ENCODE results near the gene CLCA1.
A peak's percentile ranks its signal among the peaks of the same experiment; 100 is the strongest.

Gene CLCA1

DNA sequence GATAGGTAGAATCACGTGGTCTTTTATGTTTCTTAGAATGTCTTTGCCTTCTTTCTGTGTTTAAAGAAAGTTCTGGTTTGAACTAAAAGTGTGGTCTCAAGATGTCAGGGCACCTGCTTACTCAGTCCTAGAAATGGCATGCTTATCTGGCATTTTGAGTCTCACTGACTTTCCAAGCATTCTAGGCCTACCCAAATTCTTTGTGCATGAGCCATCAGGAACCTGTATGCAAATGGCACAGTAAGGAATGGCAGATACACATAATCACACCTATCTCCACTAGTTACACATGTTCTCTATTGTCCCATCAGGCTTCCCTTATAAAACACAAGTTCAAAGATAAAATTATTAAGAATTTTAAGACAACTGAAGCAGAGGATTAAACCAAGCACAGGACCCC is 48.6 kb downstream of the CLCA1 start:
- Histone ChIP-seq H3K14ac (ENCODE audit: low read length) (no peak overlapping the region), H3K23ac (ENCODE audit: low read length) (no peak overlapping the region), H3K27me3 (ENCODE audit: insufficient read depth, low read length) (no peaks in the 10 kb centered on the region), H3K9me3 (ENCODE audit: insufficient read depth, low read depth, low read length) (no peaks in the 10 kb centered on the region), H3K27ac (ENCODE audit: low read depth, low read length) (no peak overlapping the region), H3K79me2 (ENCODE audit: control insufficient read depth, insufficient read depth, low read length, poor library complexity) (no peaks in the 10 kb centered on the region), H4K91ac (ENCODE audit: low read depth, low read length) (no peak overlapping the region), H2AFZ (ENCODE audit: insufficient read depth, low read length, poor library complexity) (no peak overlapping the region), H3K4me2 (ENCODE audit: low read length) (no peak overlapping the region), H3K9ac (ENCODE audit: low read length) (no peak overlapping the region), H4K12ac (ENCODE audit: low read depth, low read length) (no peak overlapping the region), H2BK12ac (ENCODE audit: low read length) (peak overlapping the region; percentile 15), H3K36me3 (ENCODE audit: control insufficient read depth in 1 of 2, insufficient read depth in 2 of 2, low read length in 2 of 2) (no peaks in the 10 kb centered on the region), H2BK120ac (ENCODE audit: insufficient read depth, low read length, poor library complexity) (no peak overlapping the region), H3K4me1 (ENCODE audit: control insufficient read depth in 1 of 2, insufficient read depth in 2 of 2, low read length in 2 of 2) (peaks cover 2% of the 10 kb centered on the region in 2 experiments), H2AK5ac (ENCODE audit: low read length) (no peak overlapping the region), H3K4ac (ENCODE audit: low read depth, low read length) (no peak overlapping the region), H2BK5ac (ENCODE audit: low read depth, low read length, poor library complexity) (no peak overlapping the region), H3K4me3 (ENCODE audit: low read depth, low read length) (no peak overlapping the region), H3K79me1 (ENCODE audit: low read length) (no peaks in the 10 kb centered on the region), H4K8ac (ENCODE audit: low read depth, low read length) (no peak overlapping the region), H3K18ac (ENCODE audit: low read length) (no peak overlapping the region)
- WGBS (ENCODE audit: extremely low coverage, insufficient coverage, insufficient read length), result no CpG with 5 or more reads among the region's 1 CpG
- peak; percentile 83 to 96 for DNase-seq

DNA sequence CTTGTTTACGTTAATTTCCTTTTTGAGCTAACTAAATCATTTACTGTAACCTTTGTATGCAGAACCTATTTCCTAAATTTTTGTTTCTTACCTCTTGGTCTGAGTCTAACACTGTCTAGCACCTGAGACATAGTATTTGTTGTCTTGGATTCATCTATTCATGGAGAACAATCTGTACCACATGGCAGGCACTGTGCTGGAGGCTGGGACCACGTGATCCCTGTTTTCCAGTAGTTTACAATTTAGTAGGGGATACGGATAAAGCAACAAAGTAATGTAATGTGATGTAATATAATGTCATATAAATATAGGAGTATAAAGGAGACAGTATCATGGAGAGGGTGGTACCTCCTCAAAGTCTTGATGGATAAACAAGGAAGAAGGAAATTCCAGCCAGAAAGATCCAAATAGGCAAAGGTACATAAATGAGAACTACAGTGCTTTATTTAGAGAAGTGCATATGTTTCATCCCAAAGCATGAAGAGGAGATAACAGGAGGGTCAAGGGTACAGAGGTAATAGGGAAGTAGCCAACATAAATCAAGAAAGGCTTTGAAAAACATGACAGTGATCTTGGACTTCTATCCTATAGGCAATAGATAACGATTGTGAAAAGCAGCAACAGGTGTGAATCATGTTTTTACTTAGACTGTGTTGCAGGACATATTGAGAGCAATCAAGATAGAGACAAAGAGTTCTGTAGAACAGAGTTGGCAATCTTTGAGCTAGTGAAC is 52.2 kb downstream of the CLCA1 start:
- H2BK5ac ChIP-seq (ENCODE audit: low read depth, low read length, poor library complexity), result no peak overlapping the region
- H3K79me2 ChIP-seq (ENCODE audit: control insufficient read depth, insufficient read depth, low read length, poor library complexity), result no peaks in the 10 kb centered on the region
- H2AK5ac ChIP-seq (ENCODE audit: low read length), result no peak overlapping the region
- peaks cover 6% of the 10 kb centered on the region for H3K9me3 ChIP-seq (ENCODE audit: insufficient read depth, low read depth, low read length)
- no peak overlapping the region for H4K8ac ChIP-seq (ENCODE audit: low read depth, low read length)
- no peak for DNase-seq
- H3K27me3 ChIP-seq (ENCODE audit: insufficient read depth, low read length), result no peaks in the 10 kb centered on the region
- no peak overlapping the region for H2BK120ac ChIP-seq (ENCODE audit: insufficient read depth, low read length, poor library complexity)
- H3K9ac ChIP-seq (ENCODE audit: low read length), result no peak overlapping the region
- no peak overlapping the region for H2AFZ ChIP-seq (ENCODE audit: insufficient read depth, low read length, poor library complexity)
- H3K36me3 ChIP-seq (ENCODE audit: control insufficient read depth in 1 of 2, insufficient read depth in 2 of 2, low read length in 2 of 2), result no peaks in the 10 kb centered on the region
- no peak overlapping the region for H3K4me3 ChIP-seq (ENCODE audit: low read depth, low read length)
- H3K79me1 ChIP-seq (ENCODE audit: low read length), result no peaks in the 10 kb centered on the region
- peaks cover 2% of the 10 kb centered on the region in 2 experiments for H3K4me1 ChIP-seq (ENCODE audit: control insufficient read depth in 1 of 2, insufficient read depth in 2 of 2, low read length in 2 of 2)
- no peak overlapping the region for H3K14ac ChIP-seq (ENCODE audit: low read length)
- H3K4ac ChIP-seq (ENCODE audit: low read depth, low read length), result no peak overlapping the region
- H3K23ac ChIP-seq (ENCODE audit: low read length), result no peak overlapping the region
- H3K27ac ChIP-seq (ENCODE audit: low read depth, low read length), result no peak overlapping the region
- no peak overlapping the region for H4K91ac ChIP-seq (ENCODE audit: low read depth, low read length)
- no CpG with 5 or more reads among the region's 4 CpGs for WGBS (ENCODE audit: extremely low coverage, insufficient coverage, insufficient read length)
- H2BK12ac ChIP-seq (ENCODE audit: low read length), result no peak overlapping the region
- H3K18ac ChIP-seq (ENCODE audit: low read length), result no peak overlapping the region
- no peak overlapping the region for H4K12ac ChIP-seq (ENCODE audit: low read depth, low read length)
- no peak overlapping the region for H3K4me2 ChIP-seq (ENCODE audit: low read length)

DNA sequence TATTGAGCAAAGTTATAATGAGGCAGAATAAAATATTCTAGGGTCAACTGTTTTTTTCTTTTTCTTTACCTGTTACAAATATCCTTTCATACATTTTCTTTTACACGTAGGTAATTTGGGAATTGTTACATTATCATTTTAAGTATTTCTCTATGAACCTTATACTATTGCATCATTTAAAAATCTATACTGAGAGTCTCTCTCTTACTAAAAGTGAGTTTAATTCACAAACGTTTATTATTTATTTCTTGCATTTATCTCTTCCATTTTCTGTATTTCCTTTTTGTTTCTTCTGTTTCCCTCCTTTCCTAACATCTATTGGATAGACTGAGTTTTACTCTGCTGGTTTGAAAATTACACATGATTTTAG is 52.8 kb downstream of the CLCA1 start:
- Histone ChIP-seq H4K91ac (ENCODE audit: low read depth, low read length) (no peak overlapping the region), H2BK12ac (ENCODE audit: low read length) (no peak overlapping the region), H3K27ac (ENCODE audit: low read depth, low read length) (no peak overlapping the region), H3K4me3 (ENCODE audit: low read depth, low read length) (no peak overlapping the region), H3K18ac (ENCODE audit: low read length) (no peak overlapping the region), H3K27me3 (ENCODE audit: insufficient read depth, low read length) (no peaks in the 10 kb centered on the region), H4K8ac (ENCODE audit: low read depth, low read length) (no peak overlapping the region), H3K14ac (ENCODE audit: low read length) (no peak overlapping the region), H3K9me3 (ENCODE audit: insufficient read depth, low read depth, low read length) (peaks cover 6% of the 10 kb centered on the region), H2AK5ac (ENCODE audit: low read length) (no peak overlapping the region), H2BK5ac (ENCODE audit: low read depth, low read length, poor library complexity) (no peak overlapping the region), H3K79me1 (ENCODE audit: low read length) (no peaks in the 10 kb centered on the region), H3K4me1 (ENCODE audit: control insufficient read depth in 1 of 2, insufficient read depth in 2 of 2, low read length in 2 of 2) (peaks cover 2% of the 10 kb centered on the region in 2 experiments), H3K4ac (ENCODE audit: low read depth, low read length) (no peak overlapping the region), H3K4me2 (ENCODE audit: low read length) (no peak overlapping the region), H3K9ac (ENCODE audit: low read length) (no peak overlapping the region), H3K23ac (ENCODE audit: low read length) (no peak overlapping the region), H3K79me2 (ENCODE audit: control insufficient read depth, insufficient read depth, low read length, poor library complexity) (no peaks in the 10 kb centered on the region), H4K12ac (ENCODE audit: low read depth, low read length) (no peak overlapping the region), H2BK120ac (ENCODE audit: insufficient read depth, low read length, poor library complexity) (no peak overlapping the region), H3K36me3 (ENCODE audit: control insufficient read depth in 1 of 2, insufficient read depth in 2 of 2, low read length in 2 of 2) (no peaks in the 10 kb centered on the region), H2AFZ (ENCODE audit: insufficient read depth, low read length, poor library complexity) (no peak overlapping the region)
- WGBS (ENCODE audit: extremely low coverage, insufficient coverage, insufficient read length), result no CpG with 5 or more reads among the region's 2 CpGs
- DNase-seq, result no peak

DNA sequence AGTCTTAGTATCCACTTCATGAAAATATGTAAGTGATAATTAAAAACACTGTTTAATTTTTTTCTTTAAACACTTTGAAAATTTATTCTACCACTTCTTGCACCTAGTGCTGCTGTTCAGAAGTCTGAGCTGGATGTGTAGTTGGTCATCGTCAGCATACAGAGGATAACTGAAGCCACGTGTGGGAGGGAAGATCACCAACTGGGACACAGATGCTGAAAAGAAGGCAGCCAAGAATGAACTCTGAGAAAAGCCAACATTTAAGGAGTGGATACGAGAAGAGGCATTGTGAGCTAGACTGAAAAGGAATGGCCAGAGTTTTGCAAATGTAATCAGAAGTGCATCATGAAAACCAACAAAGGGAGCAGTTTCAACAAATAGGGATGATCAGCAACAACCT is 53.5 kb downstream of the CLCA1 start:
- Histone ChIP-seq H2BK5ac (ENCODE audit: low read depth, low read length, poor library complexity) (no peak overlapping the region), H3K9me3 (ENCODE audit: insufficient read depth, low read depth, low read length) (peaks cover 6% of the 10 kb centered on the region), H3K36me3 (ENCODE audit: control insufficient read depth in 1 of 2, insufficient read depth in 2 of 2, low read length in 2 of 2) (no peaks in the 10 kb centered on the region), H3K14ac (ENCODE audit: low read length) (no peak overlapping the region), H3K27me3 (ENCODE audit: insufficient read depth, low read length) (no peaks in the 10 kb centered on the region), H4K12ac (ENCODE audit: low read depth, low read length) (no peak overlapping the region), H2BK12ac (ENCODE audit: low read length) (no peak overlapping the region), H3K18ac (ENCODE audit: low read length) (no peak overlapping the region), H4K91ac (ENCODE audit: low read depth, low read length) (no peak overlapping the region), H3K79me1 (ENCODE audit: low read length) (no peaks in the 10 kb centered on the region), H2AFZ (ENCODE audit: insufficient read depth, low read length, poor library complexity) (no peak overlapping the region), H2BK120ac (ENCODE audit: insufficient read depth, low read length, poor library complexity) (no peak overlapping the region), H3K27ac (ENCODE audit: low read depth, low read length) (no peak overlapping the region), H3K4me3 (ENCODE audit: low read depth, low read length) (no peak overlapping the region), H3K9ac (ENCODE audit: low read length) (no peak overlapping the region), H3K4ac (ENCODE audit: low read depth, low read length) (no peak overlapping the region), H3K4me2 (ENCODE audit: low read length) (no peak overlapping the region), H3K4me1 (ENCODE audit: control insufficient read depth in 1 of 2, insufficient read depth in 2 of 2, low read length in 2 of 2) (peaks cover 2% of the 10 kb centered on the region in 2 experiments), H2AK5ac (ENCODE audit: low read length) (no peak overlapping the region), H4K8ac (ENCODE audit: low read depth, low read length) (no peak overlapping the region), H3K79me2 (ENCODE audit: control insufficient read depth, insufficient read depth, low read length, poor library complexity) (no peaks in the 10 kb centered on the region), H3K23ac (ENCODE audit: low read length) (no peak overlapping the region)
- DNase-seq, result no peak
- no CpG with 5 or more reads among the region's 3 CpGs for WGBS (ENCODE audit: extremely low coverage, insufficient coverage, insufficient read length)

All from trophoblast cell (in vitro differentiated cells and primary cell).